IPS DF 4.7 (cell line): Measurements from ENCODE around the gene BUD31.
A peak's percentile ranks its signal among the peaks of the same experiment; 100 is the strongest.
"Not testable (repeated sequence)": the region's sequence is repeated elsewhere in the genome, so short reads cannot be mapped to it uniquely, and the experiment has no call there.

Experiments
- DNase-seq: peaks from one replicate; pipeline ENCODE4 v3.0.0-alpha.2; 2013; ENCODE audit warnings: low spot score; ENCODE audit errors: extremely low read depth

BUD31 gene

GRCh38 chr7:99431756-99432540 is 23.2 kb downstream of the BUD31 start:
- not testable (repeated sequence) for DNase-seq

GRCh38 chr7:99433158-99433557 is 24.4 kb downstream of the BUD31 start:
- no peak for DNase-seq

- DNase-seq, result no peak
Measured at GRCh38 chr7:99437946-99438572, 29.3 kb downstream of the BUD31 start.

GRCh38 chr7:99438573-99439480 is 30.1 kb downstream of the BUD31 start, which contains the start of the genes CPSF4 and PTCD1:
TSS of gene CPSF4 (plus strand) at chr7:99438943. CDS start at chr7:99439083, 140 bp downstream.
TSS of gene PTCD1 (minus strand) at chr7:99438798. CDS start at chr7:99435242, 3,556 bp downstream.
- DNase-seq, result peak; percentile 80

GRCh38 chr7:99440195-99440594 is 31.4 kb downstream of the BUD31 start:
- DNase-seq, result no peak

GRCh38 chr7:99446096-99446495 is 37.3 kb downstream of the BUD31 start:
- DNase-seq, result no peak

- DNase-seq, result no peak
Measured at GRCh38 chr7:99447943-99448342, 39.2 kb downstream of the BUD31 start.

GRCh38 chr7:99448855-99449254 is 40.1 kb downstream of the BUD31 start:
- DNase-seq, result no peak

- no peak for DNase-seq
Measured at GRCh38 chr7:99449326-99449725, 40.6 kb downstream of the BUD31 start.

- DNase-seq, result no peak
Measured at GRCh38 chr7:99451936-99452335, 43.2 kb downstream of the BUD31 start.

- no peak for DNase-seq
Measured at GRCh38 chr7:99452541-99452940, 43.8 kb downstream of the BUD31 start.

- no peak for DNase-seq
Measured at GRCh38 chr7:99453105-99453504, 44.3 kb downstream of the BUD31 start.

- DNase-seq, result no peak
Measured at GRCh38 chr7:99455874-99456273, 47.1 kb downstream of the BUD31 start.

GRCh38 chr7:99456288-99456687 is 47.5 kb downstream of the BUD31 start:
- no peak for DNase-seq

- DNase-seq, result no peak
Measured at GRCh38 chr7:99457050-99457649, 48.4 kb downstream of the BUD31 start.

- no peak for DNase-seq
Measured at GRCh38 chr7:99457650-99458493, 49.1 kb downstream of the BUD31 start.

GRCh38 chr7:99459087-99459486 is 50.3 kb downstream of the BUD31 start:
- no peak for DNase-seq

GRCh38 chr7:99460651-99461050 is 51.9 kb downstream of the BUD31 start:
- no peak for DNase-seq

- no peak for DNase-seq
Measured at GRCh38 chr7:99461221-99461620, 52.5 kb downstream of the BUD31 start.

GRCh38 chr7:99465421-99465768 is 56.6 kb downstream of the BUD31 start:
- no peak for DNase-seq
